Airway epithelial cell (primary cell): ENCODE measurements around the gene MOSMO. TPM values are rescaled to one million over a fixed set of nuclear protein-coding genes. Genes with fewer than 3 reads are reported as not detected.

ENCODE experiments used
- total RNA-seq: library from RNA; depleted of rRNA; stranded (reverse); fragments of >200 nt; gene quantifications from 2 replicates; pipeline ENCODE4 v1.2.3, GENCODE V29; 2015

MOSMO gene
- total RNA-seq = 7.9 and 8.4 TPM in 2 replicates

DNA sequence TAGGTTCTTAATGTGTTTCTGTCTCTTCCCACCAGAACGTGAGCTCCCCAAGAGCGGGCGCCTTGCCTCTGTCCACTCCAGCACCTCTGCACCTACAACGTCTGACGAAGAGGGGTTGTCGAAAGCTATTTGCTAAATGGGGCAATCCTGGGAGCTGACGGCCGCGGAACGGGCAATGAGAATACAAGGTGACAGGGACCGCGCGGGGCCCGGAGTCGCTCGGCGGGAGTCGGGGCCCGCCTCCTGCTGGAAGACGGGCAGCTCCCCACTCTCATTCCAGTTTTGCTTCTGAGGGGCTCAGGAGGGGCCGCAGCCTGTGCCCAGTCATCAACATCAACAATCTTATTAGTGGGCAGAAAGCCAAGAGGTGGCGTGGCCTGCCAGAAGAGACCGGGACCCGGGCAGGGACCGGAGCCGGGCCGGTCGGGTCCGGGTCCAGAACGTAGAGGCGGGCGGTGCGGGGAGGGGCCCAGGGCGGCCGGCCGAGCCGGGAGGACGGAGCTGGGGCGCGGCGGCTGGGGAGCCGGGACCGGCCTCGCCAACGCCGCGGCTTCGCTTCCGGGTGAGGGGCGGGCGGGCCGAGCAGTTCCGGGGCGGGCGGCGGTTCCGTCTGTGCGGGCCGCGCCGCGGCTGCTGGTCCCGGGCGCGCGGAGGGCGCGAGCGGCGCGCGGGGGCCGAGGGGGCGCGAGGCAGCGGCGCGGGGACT is at the start of gene MOSMO:
Gene MOSMO (plus strand): TSS at position 603 of the 706 bp plus-strand sequence. CDS start 191 bp downstream, outside the sequence.

DNA sequence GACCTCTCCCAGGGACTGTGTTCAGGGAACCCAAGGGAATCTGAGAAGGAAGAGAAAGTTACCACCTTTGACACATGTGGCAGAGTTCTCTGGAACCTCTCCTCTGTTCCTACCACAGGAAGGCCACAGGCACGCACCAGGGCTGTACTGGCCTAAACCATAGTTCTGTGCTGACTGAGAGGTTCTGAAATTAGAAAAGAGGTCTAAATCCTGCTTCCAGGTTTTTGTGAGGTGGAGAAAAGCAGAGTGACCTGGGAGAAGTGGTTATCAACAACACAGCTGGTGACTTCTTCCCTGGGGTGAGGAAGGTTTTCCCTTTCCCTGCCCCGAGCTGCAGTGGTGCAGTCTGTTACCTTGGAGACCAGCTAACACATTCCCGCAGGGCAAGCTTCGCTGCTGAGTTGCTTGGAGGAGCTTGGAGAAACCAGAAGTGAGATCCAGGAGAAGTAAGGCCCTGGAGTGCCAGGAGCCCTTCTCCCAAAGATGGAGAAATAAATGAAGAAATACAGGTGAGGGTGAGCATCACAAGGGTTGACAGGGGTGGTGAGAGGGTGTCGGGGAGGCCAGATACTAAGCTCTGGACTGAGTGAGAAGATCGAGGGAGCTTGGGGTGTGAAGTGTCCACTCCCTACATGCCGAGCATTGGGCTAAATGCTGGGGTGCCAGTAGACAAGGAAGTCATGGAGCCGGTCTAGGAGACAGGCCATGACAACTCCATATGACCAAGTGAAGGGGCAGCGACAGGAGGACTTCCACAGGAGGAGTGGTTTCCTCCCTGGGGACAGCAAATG is 84.4 kb downstream of the MOSMO start, which contains the start of gene VWA3A:
Gene VWA3A (plus strand): TSS at position 399 of the 791 bp plus-strand sequence. CDS start 97 bp downstream, at position 496.

Other genes starting within 250 kb of the MOSMO start
- gene NPIPB4, start 150.4 kb upstream of the MOSMO start, total RNA-seq = 6.0 and 9.0 TPM in 2 replicates
- 172 and 177 TPM in 2 replicates for gene UQCRC2, start 54.8 kb upstream of the MOSMO start, total RNA-seq
- not detected in 2 replicates for gene PDZD9, start 7.0 kb upstream of the MOSMO start, total RNA-seq
- gene VWA3A, start 84.4 kb downstream of the MOSMO start, total RNA-seq = not detected in 2 replicates
- gene SDR42E2, start 154.4 kb downstream of the MOSMO start, total RNA-seq = not detected in 2 replicates
- gene EEF2K, start 198.2 kb downstream of the MOSMO start, total RNA-seq = 10.0 and 13.7 TPM in 2 replicates